OCI-LY3 (cell line): Measurements from ENCODE around the gene PBX3.

Source experiments
- H2AFZ ChIP-seq: fragments of 200-600, 300-600 bp; shearing (Covaris generic); 2 replicates; pipeline ENCODE4 v1.6.0; 2014; ENCODE audit warnings: antibody characterized with exemption, low read depth, low read length
- H3K27ac ChIP-seq: fragments of 200-600, 300-600 bp; sonication (generic); 2 replicates; pipeline ENCODE4 v1.5.1; 2014; ENCODE audit warnings: mild to moderate bottlenecking, low read length, moderate library complexity, mixed read lengths
- H3K27me3 ChIP-seq: fragments of 200-600, 300-600 bp; sonication (generic); 2 replicates; pipeline ENCODE4 v1.6.1; 2014; ENCODE audit warnings: low read depth, low read length, mixed read lengths
- H3K36me3 ChIP-seq: fragments of 200-600, 300-600 bp; sonication (generic); replicated peaks from 2 replicates; pipeline ENCODE3; 2014; ENCODE audit warnings: low read depth, low read length, mixed read lengths
- H3K4me1 ChIP-seq: fragments of 300-600, 200-600 bp; sonication (generic); 2 replicates; pipeline ENCODE4 v1.6.1; 2014; ENCODE audit warnings: low read length, mixed read lengths
- H3K4me2 ChIP-seq: fragments of 200-600, 300-600 bp; sonication (generic); 2 replicates; pipeline ENCODE4 v1.6.1; 2014; ENCODE audit warnings: low read length, mixed read lengths
- H3K4me3 ChIP-seq: fragments of 300-600, 200-600 bp; sonication (generic); 2 replicates; pipeline ENCODE4 v1.5.1; 2014; ENCODE audit warnings: antibody characterized with exemption, mild to moderate bottlenecking, low read length, moderate library complexity
- H3K79me2 ChIP-seq: fragments of 300-600, 200-600 bp; shearing (Covaris generic); 2 replicates; pipeline ENCODE4 v1.6.1; 2014; ENCODE audit warnings: mild to moderate bottlenecking, low read length, mixed read lengths
- H3K9ac ChIP-seq: fragments of 300-600, 200-600 bp; shearing (Covaris generic); 2 replicates; pipeline ENCODE4 v1.6.0; 2014; ENCODE audit warnings: mild to moderate bottlenecking, low read length, moderate library complexity
- H3K9me3 ChIP-seq: fragments of 200-600, 300-600 bp; shearing (Covaris generic); 2 replicates; pipeline ENCODE4 v1.6.1; 2014; ENCODE audit warnings: low read length, mixed read lengths; ENCODE audit not compliant: insufficient read depth
- H4K20me1 ChIP-seq: fragments of 200-600, 300-600 bp; sonication (generic); 2 replicates; pipeline ENCODE4 v1.6.1; 2016; ENCODE audit warnings: low read length, mixed read lengths; ENCODE audit not compliant: insufficient read depth
- EZH2phosphoT487 ChIP-seq: fragments of 200-600 bp; shearing (Covaris generic); IDR thresholded peaks from 2 replicates; pipeline ENCODE4 v1.6.1; 2018; ENCODE audit warnings: antibody characterized with exemption, mixed run types, low read depth
- TF ChIP-seq, protein P1 (sequence below): fragments of 200-600, 300-600 bp; sonication (generic); IDR thresholded peaks from 2 replicates; pipeline ENCODE4 v1.5.1; 2014; ENCODE audit warnings: antibody characterized with exemption, low read length, low read depth

PBX3 gene

DNA sequence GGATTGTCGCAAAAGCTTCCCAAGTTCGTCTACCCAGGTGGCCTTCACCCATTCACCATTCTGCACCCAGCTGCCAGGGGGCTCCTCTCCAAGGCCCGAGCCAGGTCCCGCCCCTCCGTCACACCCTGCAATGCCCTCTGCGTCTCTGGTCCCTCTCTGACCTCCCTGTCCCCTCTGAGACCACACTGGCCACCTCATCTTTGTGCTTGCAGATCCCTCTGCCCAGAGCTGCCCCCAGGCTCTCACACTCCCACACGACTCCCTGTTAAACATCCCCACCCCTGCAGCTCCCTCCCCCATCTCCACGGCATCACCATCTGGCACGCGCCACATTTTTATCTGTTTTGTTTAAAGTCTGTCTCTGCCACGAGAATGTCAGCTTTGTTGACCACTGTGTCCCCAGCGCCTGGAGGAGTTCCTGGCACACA lies 243.6 kb downstream of the PBX3 start:
- Histone ChIP-seq H3K4me1 (no peaks in the 10 kb centered on the region), H3K36me3 (no peaks in the 10 kb centered on the region), H3K9me3 (no peaks in the 10 kb centered on the region), H2AFZ (no peak overlapping the region), H3K4me3 (no peak overlapping the region), H3K9ac (no peak overlapping the region), H3K79me2 (no peaks in the 10 kb centered on the region), H3K4me2 (no peak overlapping the region), H3K27ac (no peak overlapping the region), H3K27me3 (no peaks in the 10 kb centered on the region), H4K20me1 (no peaks in the 10 kb centered on the region)
- TF ChIP-seq EZH2phosphoT487, result no peak
- TF ChIP-seq, protein P1, sequence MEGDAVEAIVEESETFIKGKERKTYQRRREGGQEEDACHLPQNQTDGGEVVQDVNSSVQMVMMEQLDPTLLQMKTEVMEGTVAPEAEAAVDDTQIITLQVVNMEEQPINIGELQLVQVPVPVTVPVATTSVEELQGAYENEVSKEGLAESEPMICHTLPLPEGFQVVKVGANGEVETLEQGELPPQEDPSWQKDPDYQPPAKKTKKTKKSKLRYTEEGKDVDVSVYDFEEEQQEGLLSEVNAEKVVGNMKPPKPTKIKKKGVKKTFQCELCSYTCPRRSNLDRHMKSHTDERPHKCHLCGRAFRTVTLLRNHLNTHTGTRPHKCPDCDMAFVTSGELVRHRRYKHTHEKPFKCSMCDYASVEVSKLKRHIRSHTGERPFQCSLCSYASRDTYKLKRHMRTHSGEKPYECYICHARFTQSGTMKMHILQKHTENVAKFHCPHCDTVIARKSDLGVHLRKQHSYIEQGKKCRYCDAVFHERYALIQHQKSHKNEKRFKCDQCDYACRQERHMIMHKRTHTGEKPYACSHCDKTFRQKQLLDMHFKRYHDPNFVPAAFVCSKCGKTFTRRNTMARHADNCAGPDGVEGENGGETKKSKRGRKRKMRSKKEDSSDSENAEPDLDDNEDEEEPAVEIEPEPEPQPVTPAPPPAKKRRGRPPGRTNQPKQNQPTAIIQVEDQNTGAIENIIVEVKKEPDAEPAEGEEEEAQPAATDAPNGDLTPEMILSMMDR, result no peak

GRCh38 chr9:125991886-125992529 lies 244.8 kb downstream of the PBX3 start:
- no peaks in the 10 kb centered on the region for H3K79me2 ChIP-seq
- no peak overlapping the region for H3K4me2 ChIP-seq
- H4K20me1 ChIP-seq, result no peaks in the 10 kb centered on the region
- H3K36me3 ChIP-seq, result no peaks in the 10 kb centered on the region
- TF ChIP-seq, protein P1, result no peak
- no peak for TF ChIP-seq EZH2phosphoT487
- no peak overlapping the region for H3K4me3 ChIP-seq
- H3K4me1 ChIP-seq, result no peaks in the 10 kb centered on the region
- H3K9me3 ChIP-seq, result no peaks in the 10 kb centered on the region
- no peak overlapping the region for H3K9ac ChIP-seq
- no peak overlapping the region for H2AFZ ChIP-seq
- H3K27me3 ChIP-seq, result no peaks in the 10 kb centered on the region
- H3K27ac ChIP-seq, result no peak overlapping the region

GRCh38 chr9:125992557-125992956 lies 245.4 kb downstream of the PBX3 start:
- no peaks in the 10 kb centered on the region for H3K36me3 ChIP-seq
- no peaks in the 10 kb centered on the region for H4K20me1 ChIP-seq
- H3K9me3 ChIP-seq, result no peaks in the 10 kb centered on the region
- no peak overlapping the region for H3K4me3 ChIP-seq
- H2AFZ ChIP-seq, result no peak overlapping the region
- H3K4me1 ChIP-seq, result no peaks in the 10 kb centered on the region
- no peak for TF ChIP-seq EZH2phosphoT487
- TF ChIP-seq, protein P1, result no peak
- no peak overlapping the region for H3K9ac ChIP-seq
- H3K27me3 ChIP-seq, result no peaks in the 10 kb centered on the region
- no peaks in the 10 kb centered on the region for H3K79me2 ChIP-seq
- H3K4me2 ChIP-seq, result no peak overlapping the region
- no peak overlapping the region for H3K27ac ChIP-seq

DNA sequence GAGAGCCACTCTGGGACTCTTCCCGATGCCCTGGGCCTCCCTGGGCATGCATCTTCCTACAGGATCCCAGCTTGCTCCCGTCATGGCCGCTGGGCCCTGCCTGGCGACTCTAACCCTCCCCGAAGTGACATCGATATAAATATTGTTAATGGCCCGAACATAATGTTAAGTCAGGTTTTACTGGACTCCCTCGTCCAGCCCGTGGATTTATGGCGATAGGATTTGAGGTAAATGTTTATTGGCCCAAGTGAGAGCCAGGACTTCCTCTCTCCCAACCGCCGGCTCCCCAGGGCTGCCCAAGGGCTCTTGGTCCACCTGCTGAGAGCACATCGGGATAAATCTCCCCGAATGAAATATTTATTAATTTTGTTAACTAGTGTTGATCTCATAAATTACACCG lies 246.3 kb downstream of the PBX3 start:
- no peak overlapping the region for H3K9ac ChIP-seq
- no peak overlapping the region for H3K27ac ChIP-seq
- H3K36me3 ChIP-seq, result no peaks in the 10 kb centered on the region
- no peaks in the 10 kb centered on the region for H3K9me3 ChIP-seq
- TF ChIP-seq, protein P1, result no peak
- no peak for TF ChIP-seq EZH2phosphoT487
- H3K4me3 ChIP-seq, result no peak overlapping the region
- H4K20me1 ChIP-seq, result no peaks in the 10 kb centered on the region
- no peaks in the 10 kb centered on the region for H3K79me2 ChIP-seq
- no peak overlapping the region for H3K4me2 ChIP-seq
- no peaks in the 10 kb centered on the region for H3K4me1 ChIP-seq
- H2AFZ ChIP-seq, result no peak overlapping the region
- H3K27me3 ChIP-seq, result no peaks in the 10 kb centered on the region
